GM21528 (cell line): ENCODE results near the gene CCDC8.

Experiments
- ATAC-seq: cut with Tn5 transposase; IDR thresholded peaks from one replicate; pipeline ENCODE4 v1.9.1; 2021; ENCODE audit warnings: mild to moderate bottlenecking, moderate library complexity; ENCODE audit not compliant: unreplicated experiment, low FRiP score

CCDC8 gene

GRCh38 chr19:46364359-46364758 lies 49.0 kb downstream of the CCDC8 start:
- no peak for ATAC-seq

GRCh38 chr19:46361915-46362314 lies 51.4 kb downstream of the CCDC8 start:
- no peak for ATAC-seq
